GDM1 (cell line): ENCODE measurements around the gene EFCAB8.
A peak's percentile ranks its signal among the peaks of the same experiment; 100 is the strongest.
"Not testable (repeated sequence)": the region's sequence is repeated elsewhere in the genome, so short reads cannot be mapped to it uniquely, and the experiment has no call there.

ENCODE experiments used
- DNase-seq: peaks from one replicate; lab custom pipeline; 2025; lab: John Stamatoyannopoulos, UW

The EFCAB8 gene

GRCh38 chr20:32842688-32843524, 15.8 kb upstream of the EFCAB8 start:
- DNase-seq = no peak

DNA sequence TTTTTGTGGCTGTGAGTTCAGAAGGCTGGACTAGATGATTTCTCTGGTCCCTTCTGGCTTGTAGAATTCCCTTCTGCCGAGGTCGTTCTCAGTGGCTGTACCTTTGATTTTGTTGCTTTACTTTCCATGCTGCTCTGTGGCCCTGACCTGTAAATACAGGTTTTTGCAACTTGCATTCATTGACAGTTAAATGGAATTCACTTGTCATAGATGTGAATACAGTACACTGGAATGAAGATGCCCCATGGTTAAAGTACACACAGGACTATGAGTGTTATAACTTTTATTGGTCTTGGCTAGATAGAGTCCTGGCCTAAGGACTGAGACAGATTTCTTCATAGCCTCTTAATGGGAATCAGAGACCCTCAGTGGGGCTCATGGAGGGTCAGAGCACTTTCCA, 12.9 kb upstream of the EFCAB8 start:
- DNase-seq = no peak

GRCh38 chr20:32846852-32847251, 11.9 kb upstream of the EFCAB8 start:
- no peak for DNase-seq

- no peak for DNase-seq
These were observed 10.8 kb upstream of the EFCAB8 start for GRCh38 chr20:32847964-32848363.

- no peak for DNase-seq
These were observed 9.9 kb upstream of the EFCAB8 start for GRCh38 chr20:32848846-32849245.

GRCh38 chr20:32849577-32849976, 9.1 kb upstream of the EFCAB8 start:
- no peak for DNase-seq

DNA sequence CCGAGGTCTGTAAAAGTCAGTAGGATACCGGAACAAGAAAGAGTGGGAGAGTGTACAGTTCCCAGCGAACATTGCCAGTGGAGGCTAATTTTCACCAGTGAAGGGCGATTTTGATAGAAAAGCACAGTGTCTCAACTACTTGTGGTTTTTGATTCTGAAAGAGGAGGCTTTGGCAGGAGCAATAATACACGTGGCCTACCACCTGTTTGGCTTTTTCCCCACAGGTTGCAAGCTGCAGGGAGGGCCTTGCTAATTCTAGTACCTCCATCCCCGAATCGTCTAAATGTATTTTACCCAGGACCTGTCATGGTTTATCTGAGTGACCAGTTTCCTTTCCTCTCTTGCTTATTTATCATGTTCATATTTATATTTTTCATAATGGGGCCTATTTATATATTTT, 3.3 kb upstream of the EFCAB8 start:
- DNase-seq = no peak

- DNase-seq = no peak
These were observed 534 bp upstream of the EFCAB8 start for GRCh38 chr20:32858189-32858588.

DNA sequence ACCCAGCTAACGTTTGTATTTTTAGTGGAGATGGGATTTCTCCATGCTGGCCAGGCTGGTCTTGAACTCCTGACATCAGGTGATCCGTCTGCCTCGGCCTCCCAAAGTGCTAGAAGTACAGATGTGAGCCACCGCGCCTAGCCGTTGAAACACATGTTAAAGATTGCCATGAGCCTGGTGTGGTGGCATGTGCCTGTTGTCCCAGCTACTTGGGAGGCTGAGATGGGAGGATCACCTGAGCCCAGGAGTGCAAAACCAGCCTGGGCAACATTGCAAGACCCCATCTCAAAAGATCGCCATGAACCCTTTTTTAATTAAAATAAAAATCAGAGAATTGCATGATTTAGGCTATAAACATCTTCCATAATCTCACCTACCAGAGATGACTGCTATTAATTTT, 2.7 kb downstream of the EFCAB8 start:
- DNase-seq = no peak

DNA sequence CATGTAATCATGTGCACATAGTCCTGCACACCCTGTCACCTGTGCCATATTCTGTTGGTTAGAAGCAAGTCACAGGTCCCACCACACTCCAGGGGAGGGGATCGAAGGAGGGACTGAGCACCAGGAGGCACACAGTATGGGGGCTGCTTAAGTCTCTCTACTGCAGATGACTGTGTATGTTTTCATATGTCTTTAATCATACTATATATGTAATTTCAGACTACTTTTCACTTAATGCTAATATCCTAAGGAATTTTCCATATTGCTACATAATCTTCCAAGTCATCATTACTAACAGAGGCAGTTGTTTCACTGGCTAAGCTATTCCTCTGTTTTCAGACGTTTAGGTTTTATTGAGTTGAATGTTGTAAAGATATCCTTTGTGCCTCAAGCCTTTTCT, 10.8 kb downstream of the EFCAB8 start:
- no peak for DNase-seq

- not testable (repeated sequence) for DNase-seq
These were observed 11.8 kb downstream of the EFCAB8 start for GRCh38 chr20:32870526-32870925.

DNA sequence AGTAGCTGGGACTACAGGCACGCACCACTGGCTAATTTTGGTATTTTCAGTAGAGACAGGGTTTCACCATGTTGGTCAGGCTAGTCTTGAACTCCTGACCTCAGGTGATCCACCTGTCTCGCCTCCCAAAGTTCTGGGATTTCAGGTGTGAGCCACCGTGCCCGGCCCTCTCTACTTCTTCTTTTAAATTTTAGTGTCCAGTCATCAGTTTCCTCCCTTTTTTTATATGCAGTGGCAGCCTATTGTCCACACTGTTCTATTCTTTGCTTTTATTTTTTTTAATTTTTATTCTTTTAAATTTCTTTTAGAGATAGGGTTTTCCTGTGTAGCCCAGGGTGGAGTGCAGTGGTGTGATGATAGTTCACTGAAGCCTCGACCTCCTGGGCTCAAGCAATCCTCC, 12.3 kb downstream of the EFCAB8 start:
- DNase-seq = no peak

DNA sequence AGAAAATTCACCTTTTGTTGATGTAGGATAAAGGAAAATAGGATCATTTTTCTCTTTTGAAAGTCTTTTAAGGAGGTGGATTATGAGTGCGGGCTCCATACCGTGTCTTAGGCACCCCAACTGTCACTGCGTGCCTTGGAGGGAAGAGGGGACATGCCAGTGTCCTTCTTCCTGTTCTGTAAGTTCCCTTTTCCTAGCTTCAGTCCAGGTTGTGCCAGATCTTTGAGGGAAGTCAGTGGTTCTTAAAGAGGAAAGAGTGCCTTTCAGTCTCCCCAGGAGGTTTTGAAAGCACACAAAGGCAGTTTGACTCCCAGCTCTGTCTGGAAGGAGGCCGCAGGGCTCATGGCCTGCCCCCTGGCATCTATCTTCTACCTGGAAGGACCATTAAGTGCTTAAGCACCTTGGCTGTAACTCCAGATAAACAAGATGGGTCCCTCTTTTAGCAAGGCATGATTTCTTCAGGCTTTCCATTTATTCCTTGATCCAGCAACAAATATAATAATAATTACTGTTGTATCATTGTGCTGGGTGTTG, 13.0 kb downstream of the EFCAB8 start:
- peak; percentile 14 for DNase-seq

DNA sequence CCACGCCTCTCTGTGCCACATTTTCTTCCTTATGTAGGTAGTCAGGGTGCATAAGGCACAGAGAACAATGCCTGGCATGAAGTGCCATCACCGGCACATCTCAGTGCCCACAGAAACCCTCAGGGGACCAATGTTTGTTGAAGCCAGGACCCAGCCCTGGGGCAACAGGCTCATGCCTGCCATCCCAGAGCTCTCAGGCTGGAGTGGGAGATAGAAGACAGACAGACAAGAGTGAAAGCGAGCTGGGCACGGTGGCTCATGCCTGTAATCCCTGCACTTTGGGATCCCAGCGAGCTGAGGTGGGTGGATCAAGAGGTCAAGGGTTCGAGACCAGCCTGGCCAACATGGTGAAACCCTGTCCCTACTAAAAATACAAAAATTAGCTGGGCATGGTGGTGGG, 13.5 kb downstream of the EFCAB8 start:
- no peak for DNase-seq

DNA sequence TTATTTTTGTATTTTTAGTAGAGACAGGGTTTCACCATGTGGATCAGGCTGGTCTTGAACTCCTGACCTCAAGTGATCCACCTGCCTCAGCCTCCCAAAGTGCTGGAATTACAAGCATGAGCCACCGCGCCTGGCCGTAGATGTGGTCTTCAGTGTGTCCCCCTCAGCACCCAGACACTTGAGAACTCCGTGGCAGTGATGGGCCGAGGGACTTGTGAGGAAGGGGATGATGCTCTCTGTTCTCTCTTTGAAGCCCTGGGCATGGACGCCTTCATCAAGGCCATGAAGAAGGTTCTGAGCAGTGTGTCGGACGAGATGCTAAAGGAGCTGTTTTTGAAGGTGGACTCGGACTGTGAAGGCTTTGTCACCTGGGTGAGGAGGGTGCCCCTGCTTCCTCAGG, 16.9 kb downstream of the EFCAB8 start:
- DNase-seq = no peak

DNA sequence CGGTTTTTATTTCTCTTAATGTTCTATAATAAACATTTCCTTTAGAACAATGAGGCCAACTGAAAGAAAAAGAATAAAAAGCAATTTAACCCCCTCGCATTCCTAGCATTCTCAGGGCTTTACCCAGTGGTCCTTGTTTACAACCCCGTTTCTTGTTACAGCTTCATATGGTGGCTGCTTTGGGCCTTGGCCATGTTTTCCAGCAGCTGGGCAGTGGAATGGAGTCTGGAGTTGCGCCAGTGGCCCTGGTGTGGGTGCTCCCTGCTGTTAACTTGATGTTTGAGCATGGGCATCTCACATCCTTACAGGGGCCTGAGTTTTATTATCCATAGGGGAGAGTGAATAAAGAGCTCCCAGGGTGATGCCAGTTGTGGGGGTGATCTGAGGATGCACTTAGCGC, 18.8 kb downstream of the EFCAB8 start:
- no peak for DNase-seq

DNA sequence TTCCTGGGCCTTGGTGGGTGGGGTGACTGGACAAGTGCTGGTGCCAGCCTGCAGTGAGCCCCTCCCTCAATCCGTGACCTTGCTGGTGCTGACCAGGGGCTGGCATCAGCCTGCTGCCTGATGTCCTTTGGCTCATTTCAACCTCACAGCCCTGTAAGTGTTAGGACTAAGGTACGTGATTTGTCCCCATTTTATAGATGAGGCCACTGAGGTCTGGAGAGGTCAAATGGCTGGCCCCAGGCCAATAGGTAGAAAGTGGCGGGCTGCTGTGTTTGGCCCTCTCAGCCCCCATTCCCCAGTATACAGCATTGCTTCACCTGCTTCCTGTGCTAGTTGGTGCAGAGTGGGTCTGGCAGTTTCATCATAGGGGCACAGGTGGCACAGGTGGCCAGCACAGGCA, 20.1 kb downstream of the EFCAB8 start:
- no peak for DNase-seq

- DNase-seq = no peak
These were observed 20.8 kb downstream of the EFCAB8 start for GRCh38 chr20:32879538-32879937.

DNA sequence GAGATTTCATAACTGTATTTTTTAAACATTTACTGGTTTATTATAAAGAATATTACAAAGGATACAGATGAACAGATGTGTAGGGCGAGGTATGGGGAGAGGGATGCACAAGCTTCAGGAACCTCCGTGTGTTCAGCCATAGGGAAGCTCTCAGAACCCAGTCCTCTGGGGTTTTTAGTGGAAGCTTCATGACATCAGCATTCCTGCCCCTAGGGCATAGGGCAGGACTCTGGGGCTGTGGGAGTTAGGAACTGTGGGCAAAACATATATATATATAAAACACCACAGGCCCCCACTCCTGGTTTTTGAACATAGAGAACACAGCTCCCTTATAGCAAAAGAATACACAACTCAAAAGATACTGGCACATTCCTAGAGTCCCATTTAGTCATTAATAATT, 21.9 kb downstream of the EFCAB8 start:
- no peak for DNase-seq

GRCh38 chr20:32883081-32883480, 24.4 kb downstream of the EFCAB8 start:
- DNase-seq = no peak

DNA sequence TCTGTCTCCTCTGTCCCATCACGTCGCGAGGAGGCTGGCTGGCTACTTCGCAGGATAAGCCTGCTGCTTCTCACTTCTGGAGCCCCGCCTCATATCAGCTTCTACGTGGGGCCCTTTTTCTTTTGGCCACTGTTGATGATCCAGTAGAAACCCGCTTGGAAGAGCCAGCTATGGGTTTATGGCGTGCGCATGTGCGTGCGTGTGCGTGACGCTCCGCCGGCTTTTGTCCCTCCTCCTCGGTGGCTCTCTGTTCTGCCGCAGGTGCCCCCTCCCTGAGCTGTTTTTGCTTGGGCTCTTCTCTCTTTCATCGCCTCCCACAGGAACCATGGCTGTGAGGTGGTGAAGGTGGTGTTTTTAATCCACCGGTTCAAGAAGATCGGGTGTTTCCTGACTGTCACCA, 26.5 kb downstream of the EFCAB8 start:
- DNase-seq = no peak

- DNase-seq = no peak
These were observed 27.2 kb downstream of the EFCAB8 start for GRCh38 chr20:32885952-32886351.

DNA sequence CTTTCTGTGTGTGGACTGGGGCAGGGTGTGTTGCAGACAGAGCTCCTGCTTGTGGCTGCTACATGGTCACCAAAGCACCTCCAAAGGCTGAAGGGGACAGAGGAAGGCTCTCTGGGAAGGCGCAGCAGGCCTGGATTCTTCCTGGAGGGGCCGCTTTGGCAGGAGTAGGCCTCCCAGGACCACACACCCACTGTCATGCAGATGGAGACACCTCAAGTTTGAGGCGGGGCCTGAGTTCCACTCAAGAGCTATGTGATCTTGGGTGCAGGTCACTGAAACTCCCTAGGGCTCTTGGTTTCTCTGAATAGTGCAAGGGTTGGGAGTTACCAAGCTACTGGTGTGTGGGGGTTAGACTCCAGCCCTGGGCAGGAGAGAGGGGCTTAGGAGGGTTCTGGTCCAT, 27.9 kb downstream of the EFCAB8 start:
- no peak for DNase-seq

DNA sequence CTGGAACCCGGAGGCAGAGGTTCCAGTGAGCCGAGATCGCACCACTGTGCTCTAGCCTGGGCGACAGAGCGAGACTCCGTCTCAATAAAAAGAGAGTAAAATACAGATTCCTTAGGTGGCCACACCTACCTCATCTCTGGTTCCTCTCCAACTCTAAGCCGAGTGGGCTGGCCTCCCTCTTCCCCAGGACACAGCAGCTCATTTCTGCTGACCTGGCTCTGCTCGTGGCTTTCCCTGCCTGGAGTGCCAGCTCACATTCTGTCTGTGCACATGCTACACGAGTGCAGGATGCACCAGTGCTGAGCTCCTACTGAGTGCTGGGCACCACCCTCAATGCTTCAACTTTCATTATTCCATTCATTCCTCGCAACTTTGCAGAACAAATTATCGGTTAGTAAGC, 28.8 kb downstream of the EFCAB8 start:
- DNase-seq = no peak
